Measurements from ENCODE around the gene CDK5R2.
A peak's percentile ranks its signal among the peaks of the same experiment; 100 is the strongest.
"Not testable (repeated sequence)": the region's sequence is repeated elsewhere in the genome, so short reads cannot be mapped to it uniquely, and the experiment has no call there.

The CDK5R2 gene

GRCh38 chr2:218959141-218959731, at the start of gene CDK5R2:
Gene CDK5R2 (plus strand): TSS chr2:218959666. CDS start chr2:218959821, 155 bp downstream.
- DNase-seq, result peak; percentile 45

- no peak for DNase-seq
Measured at GRCh38 chr2:218910741-218911140, 48.7 kb upstream of the CDK5R2 start.

- no peak for DNase-seq
Measured at GRCh38 chr2:218920504-218920903, 39.0 kb upstream of the CDK5R2 start.

GRCh38 chr2:218924757-218925156, 34.7 kb upstream of the CDK5R2 start:
- DNase-seq, result no peak

- DNase-seq, result no peak
Measured at GRCh38 chr2:218925434-218925833, 34.0 kb upstream of the CDK5R2 start.

GRCh38 chr2:218927422-218927821, 32.0 kb upstream of the CDK5R2 start:
- DNase-seq, result no peak

GRCh38 chr2:218927876-218928275, 31.6 kb upstream of the CDK5R2 start:
- no peak for DNase-seq

GRCh38 chr2:218930488-218930887, 29.0 kb upstream of the CDK5R2 start:
- DNase-seq, result not testable (repeated sequence)

GRCh38 chr2:218931751-218932150, 27.7 kb upstream of the CDK5R2 start:
- DNase-seq, result not testable (repeated sequence)

GRCh38 chr2:218944759-218945404, 14.6 kb upstream of the CDK5R2 start:
- no peak for DNase-seq

- DNase-seq, result no peak
Measured at GRCh38 chr2:218946621-218947020, 12.8 kb upstream of the CDK5R2 start.

- DNase-seq, result no peak
Measured at GRCh38 chr2:218952160-218952559, 7.3 kb upstream of the CDK5R2 start.

- no peak for DNase-seq
Measured at GRCh38 chr2:218953366-218953954, 6.0 kb upstream of the CDK5R2 start.

GRCh38 chr2:218954541-218955300, 4.7 kb upstream of the CDK5R2 start:
- DNase-seq, result no peak

GRCh38 chr2:218956039-218956438, 3.4 kb upstream of the CDK5R2 start:
- no peak for DNase-seq

- DNase-seq, result no peak
Measured at GRCh38 chr2:218957671-218958070, 1.8 kb upstream of the CDK5R2 start.

- DNase-seq, result no peak
Measured at GRCh38 chr2:218958276-218958675, 1.2 kb upstream of the CDK5R2 start.

GRCh38 chr2:218959761-218960308, 369 bp downstream of the CDK5R2 start:
- no peak for DNase-seq

- DNase-seq, result no peak
Measured at GRCh38 chr2:218960309-218961165, 1.1 kb downstream of the CDK5R2 start.

GRCh38 chr2:218961229-218961628, 1.8 kb downstream of the CDK5R2 start:
- DNase-seq, result no peak

- no peak for DNase-seq
Measured at GRCh38 chr2:218961651-218962570, 2.4 kb downstream of the CDK5R2 start.

All from activated CD4-positive, alpha-beta T cell treated with anti-CD3 and anti-CD28 coated beads, Interleukin-2, amount 50 U/mL, for 1 hour (primary cell).